Endothelial cell of umbilical vein (primary cell): ENCODE measurements around the gene FMNL2.

Experiments
- FOS ChIP-seq: IDR thresholded peaks from 2 replicates; pipeline ENCODE4 v1.6.1; 2011; ENCODE audit warnings: mild to moderate bottlenecking, low read length, moderate library complexity, borderline replicate concordance; ENCODE audit not compliant: insufficient read depth
- POLR2A ChIP-seq: IDR thresholded peaks from 2 replicates; pipeline ENCODE4 v1.6.1; 2012; ENCODE audit warnings: low read depth, mild to moderate bottlenecking, control low read depth, low read length
- POLR2AphosphoS5 ChIP-seq: IDR thresholded peaks from 2 replicates; pipeline ENCODE4 v1.6.1; 2012; ENCODE audit warnings: low read depth, mild to moderate bottlenecking, control low read depth, low read length, moderate library complexity; ENCODE audit not compliant: insufficient read depth
- TF ChIP-seq, protein P1 (sequence below): IDR thresholded peaks from 2 replicates; pipeline ENCODE4 v1.6.1; 2011; ENCODE audit not compliant: insufficient read depth, insufficient read length
- TF ChIP-seq, protein P2 (sequence below), 2 donors: IDR thresholded peaks; 1 replicate in 1 of 2; 2 replicates in 1 of 2; pipeline ENCODE4 v1.5.1; 2011; ENCODE audit warnings: low read length in 2 of 2, mild to moderate bottlenecking in 2 of 2, moderate library complexity in 2 of 2, control low read depth in 1 of 2, inconsistent platforms in 1 of 2, low read depth in 1 of 2; ENCODE audit not compliant: insufficient read depth in 1 of 2; ENCODE audit errors: extremely low read depth in 1 of 2

DNA sequence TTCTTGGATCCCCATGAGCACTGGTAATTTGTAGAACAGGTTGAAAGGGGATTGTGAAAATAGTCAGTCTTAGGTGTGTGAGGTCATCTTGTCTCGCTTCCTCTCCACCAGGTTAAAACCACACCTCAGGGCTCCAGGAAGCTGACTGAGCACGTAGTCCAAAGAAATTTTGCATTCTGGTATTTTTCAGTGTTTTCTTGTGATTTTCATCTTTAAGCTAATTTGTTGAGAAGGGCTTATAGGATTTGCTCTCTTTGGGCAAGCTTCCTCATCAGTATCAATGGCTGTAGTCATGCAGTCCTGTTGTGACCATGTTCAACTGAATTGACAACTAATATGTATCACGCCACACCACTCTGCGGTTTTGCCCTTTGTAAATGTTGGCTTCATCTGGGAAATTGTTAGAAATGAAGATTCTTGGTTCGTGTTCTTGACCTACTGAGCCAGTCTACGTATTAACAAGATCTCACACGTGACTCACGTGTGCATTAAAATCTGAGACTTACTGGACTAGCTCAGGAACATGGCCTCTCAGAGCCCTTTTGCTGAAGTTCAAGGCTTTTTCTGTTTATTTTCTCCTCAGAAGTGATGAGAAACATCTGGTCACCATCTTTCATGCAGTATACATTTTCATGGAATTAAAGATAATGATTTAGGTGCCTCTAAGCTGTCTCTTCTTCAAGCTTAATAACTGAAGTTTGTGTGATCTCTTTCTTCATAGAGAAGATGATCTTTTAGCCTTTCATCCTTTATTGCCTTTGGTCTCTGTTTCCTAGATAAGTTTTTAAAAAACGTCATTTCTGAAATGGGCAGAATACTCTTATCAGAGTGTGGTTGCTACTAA lies 32.8 kb downstream of the FMNL2 start:
- TF ChIP-seq, protein P1, sequence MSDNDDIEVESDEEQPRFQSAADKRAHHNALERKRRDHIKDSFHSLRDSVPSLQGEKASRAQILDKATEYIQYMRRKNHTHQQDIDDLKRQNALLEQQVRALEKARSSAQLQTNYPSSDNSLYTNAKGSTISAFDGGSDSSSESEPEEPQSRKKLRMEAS: no peak
- TF ChIP-seq POLR2A (no peak), FOS (no peak), POLR2AphosphoS5 (no peak)
- TF ChIP-seq, protein P2, sequence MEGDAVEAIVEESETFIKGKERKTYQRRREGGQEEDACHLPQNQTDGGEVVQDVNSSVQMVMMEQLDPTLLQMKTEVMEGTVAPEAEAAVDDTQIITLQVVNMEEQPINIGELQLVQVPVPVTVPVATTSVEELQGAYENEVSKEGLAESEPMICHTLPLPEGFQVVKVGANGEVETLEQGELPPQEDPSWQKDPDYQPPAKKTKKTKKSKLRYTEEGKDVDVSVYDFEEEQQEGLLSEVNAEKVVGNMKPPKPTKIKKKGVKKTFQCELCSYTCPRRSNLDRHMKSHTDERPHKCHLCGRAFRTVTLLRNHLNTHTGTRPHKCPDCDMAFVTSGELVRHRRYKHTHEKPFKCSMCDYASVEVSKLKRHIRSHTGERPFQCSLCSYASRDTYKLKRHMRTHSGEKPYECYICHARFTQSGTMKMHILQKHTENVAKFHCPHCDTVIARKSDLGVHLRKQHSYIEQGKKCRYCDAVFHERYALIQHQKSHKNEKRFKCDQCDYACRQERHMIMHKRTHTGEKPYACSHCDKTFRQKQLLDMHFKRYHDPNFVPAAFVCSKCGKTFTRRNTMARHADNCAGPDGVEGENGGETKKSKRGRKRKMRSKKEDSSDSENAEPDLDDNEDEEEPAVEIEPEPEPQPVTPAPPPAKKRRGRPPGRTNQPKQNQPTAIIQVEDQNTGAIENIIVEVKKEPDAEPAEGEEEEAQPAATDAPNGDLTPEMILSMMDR (IDR thresholded peaks at IDR 0.05; ENCODE audit: extremely low read depth in 1 of 2, insufficient read depth in 1 of 2, low read depth in 1 of 2, low read length in 2 of 2): no peak
